ENCODE measurements around the gene MAPT. TPM values are rescaled to one million over a fixed set of nuclear protein-coding genes. Genes with fewer than 3 reads are reported as not detected.

The MAPT gene
- total RNA-seq, 1 experiment from 2014 or later, result 0.08 TPM

DNA sequence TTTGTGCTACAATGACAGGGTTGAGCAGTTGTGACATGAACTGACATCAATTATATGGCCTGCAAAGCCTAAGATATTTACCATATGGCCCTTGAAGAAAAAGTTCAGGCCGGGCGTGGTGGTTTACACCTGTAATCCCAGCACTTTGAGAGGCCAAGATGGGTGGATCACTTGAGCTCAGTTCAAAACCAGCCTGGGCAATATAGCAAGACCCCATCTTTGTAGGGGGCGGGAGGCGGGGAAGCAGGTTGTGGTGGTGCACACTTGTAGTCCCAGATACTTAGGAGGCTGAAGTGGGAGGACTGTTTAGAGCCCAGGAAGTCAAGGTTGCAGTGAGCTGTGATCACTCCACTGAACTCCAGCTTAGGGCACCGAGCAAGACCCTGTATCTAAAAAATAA, 153.0 kb downstream of the MAPT start:
- no peak for DNase-seq (ENCODE audit: low spot score)

GRCh38 chr17:46047856-46048255, 153.5 kb downstream of the MAPT start:
- DNase-seq (ENCODE audit: low spot score), result no peak

DNA sequence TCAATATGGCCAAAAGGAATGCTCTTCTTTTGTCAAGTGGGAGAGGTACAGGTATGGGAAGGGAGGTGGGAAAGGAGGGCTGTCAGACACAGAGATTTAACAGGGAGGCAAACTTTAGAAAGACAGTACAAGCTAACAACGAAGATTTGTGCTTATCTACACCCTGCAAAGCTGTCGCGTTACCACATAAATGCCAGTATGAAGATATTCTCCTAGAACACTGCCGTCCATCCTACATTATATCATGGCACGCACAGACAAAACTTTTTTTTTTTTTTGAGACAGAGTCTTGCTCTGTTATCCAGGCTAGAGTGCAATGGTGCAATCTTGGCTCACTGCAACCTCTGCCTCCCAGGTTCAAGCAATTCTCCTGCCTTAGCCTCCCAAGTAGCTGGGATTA, 155.3 kb downstream of the MAPT start:
- DNase-seq (ENCODE audit: low spot score), result no peak

DNA sequence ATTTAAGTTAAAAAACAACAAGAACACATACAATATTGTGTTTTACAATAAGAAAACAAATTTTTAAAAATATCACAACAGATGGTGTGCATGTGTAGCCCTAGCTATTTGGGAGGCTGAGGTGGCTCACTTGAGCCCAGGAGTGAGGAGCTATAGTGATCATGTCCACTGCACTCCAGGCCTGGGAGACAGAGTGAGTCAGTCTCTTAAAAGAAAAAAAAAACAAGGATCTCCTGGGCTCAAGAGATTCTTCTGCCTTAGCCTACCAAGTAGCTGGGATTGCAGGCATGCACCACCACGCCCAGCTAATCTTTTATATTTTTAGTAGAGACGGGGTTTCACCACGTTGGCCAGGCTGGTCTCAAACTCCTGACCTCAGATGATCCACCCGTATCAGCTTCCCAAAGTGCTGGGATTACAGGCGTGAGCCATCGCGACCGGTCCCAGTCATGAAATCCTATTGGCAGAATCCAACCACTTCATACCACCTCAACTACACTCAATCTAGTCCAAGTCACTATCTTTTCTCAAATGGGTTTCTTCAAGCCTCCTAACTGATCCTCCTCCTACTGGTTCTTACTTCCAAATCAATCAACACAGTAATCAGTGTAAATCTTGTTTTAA, 159.7 kb downstream of the MAPT start:
- no peak for DNase-seq (ENCODE audit: low spot score)

- no peak for DNase-seq (ENCODE audit: low spot score)
Observed at GRCh38 chr17:46056800-46057304, 162.5 kb downstream of the MAPT start.

GRCh38 chr17:46057366-46057765, 163.0 kb downstream of the MAPT start:
- no peak for DNase-seq (ENCODE audit: low spot score)

DNA sequence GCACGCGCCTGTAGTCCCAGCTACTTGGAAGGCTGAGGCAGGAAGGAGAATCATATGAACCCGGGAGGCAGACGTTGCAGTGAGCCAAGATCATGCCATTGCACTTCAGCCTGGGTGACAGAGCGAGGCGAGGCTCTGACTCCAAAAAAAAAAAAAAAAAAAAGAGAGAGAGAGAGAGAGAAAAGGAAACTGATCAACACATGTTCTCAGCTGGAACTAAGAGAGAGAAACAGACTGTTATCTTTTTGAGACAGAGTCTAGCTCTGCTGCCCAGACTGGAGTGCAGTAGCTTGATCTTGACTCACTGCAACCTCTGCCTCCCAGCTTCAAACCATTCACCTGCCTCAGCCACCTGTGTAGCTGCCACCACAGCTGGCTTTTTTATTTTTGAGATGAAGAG, 165.1 kb downstream of the MAPT start:
- no peak for DNase-seq (ENCODE audit: low spot score)

- DNase-seq (ENCODE audit: low spot score), result no peak
Observed at GRCh38 chr17:46060461-46060860, 166.1 kb downstream of the MAPT start.

DNA sequence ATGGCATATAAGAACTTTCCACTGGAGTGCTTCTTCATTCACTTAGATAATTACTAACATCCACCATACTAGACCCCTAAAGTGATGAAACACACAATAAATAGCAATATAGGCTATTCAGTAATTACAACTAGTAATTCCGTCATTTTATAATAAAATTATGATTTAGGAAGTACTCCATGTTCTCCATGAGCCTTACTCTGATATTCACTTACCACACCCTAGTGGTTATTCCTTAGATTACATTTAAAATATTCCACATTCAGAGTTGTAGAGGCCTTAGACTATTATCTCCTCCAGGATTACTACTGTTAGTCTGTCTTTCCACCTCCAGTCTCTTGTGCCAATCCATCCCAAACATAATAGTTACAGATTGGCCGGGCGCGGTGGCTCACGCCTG, 167.1 kb downstream of the MAPT start:
- peak; percentile 34 for DNase-seq (ENCODE audit: low spot score)

DNA sequence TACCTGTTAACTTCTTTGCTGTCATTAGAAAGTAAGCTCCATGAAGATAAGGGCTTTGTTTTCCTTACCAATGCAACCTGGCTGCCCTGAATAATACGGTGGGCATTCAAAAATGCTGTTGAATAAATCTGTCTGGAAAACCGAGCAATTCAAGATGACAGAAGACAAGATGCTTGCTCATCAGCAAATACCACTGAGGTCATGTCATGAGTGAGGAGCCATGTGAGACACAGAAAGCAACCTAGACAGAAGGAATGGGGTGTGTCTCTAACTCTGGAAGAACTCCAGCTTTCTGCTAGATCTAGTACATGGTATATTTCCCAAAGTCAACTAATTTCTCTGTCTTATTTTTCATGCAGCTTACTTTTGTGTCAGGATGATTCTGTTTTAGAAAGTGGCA, 168.9 kb downstream of the MAPT start:
- DNase-seq (ENCODE audit: low spot score), result no peak

- no peak for DNase-seq (ENCODE audit: low spot score)
Observed at GRCh38 chr17:46064460-46064859, 170.1 kb downstream of the MAPT start.

DNA sequence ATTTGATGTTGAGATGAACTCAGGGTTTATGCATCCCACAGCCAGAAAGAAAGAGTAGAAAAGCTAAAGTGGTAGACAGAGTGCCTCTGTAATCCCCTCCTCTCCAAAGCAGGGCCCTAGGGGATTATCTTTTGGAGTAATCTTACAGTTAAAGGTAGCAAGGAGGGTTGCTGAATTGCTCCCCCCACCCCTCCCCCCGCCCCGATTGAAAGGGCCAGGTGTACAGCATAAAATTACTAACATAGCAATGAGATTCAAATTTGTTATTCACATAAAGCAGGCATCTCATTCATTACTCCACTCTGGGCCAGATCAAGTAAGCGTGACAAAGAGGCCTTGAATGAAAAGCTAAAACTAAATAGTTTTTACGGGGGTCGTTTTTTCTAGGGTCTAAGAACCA, 177.4 kb downstream of the MAPT start:
- DNase-seq (ENCODE audit: low spot score), result no peak

DNA sequence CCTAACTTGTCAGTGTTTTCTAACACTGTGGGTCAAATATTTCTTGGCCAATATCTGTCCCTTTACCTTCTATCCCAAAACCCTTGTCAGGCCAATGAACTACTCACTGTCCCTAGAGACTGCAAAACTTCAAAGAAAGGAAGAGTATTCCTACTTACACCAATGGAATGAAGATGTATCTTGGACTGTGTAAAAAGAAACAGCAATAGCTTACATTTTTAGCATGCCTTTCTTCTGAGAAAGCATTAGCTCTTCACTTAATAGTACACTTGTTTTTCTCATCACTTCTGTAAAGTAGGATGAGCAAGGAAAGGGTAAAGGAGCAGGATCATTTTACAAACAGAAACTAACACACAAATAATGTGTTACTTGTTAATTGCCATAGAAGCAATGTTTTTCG, 178.6 kb downstream of the MAPT start:
- DNase-seq (ENCODE audit: low spot score), result no peak

GRCh38 chr17:46074540-46074939, 180.2 kb downstream of the MAPT start:
- DNase-seq (ENCODE audit: low spot score), result no peak

Small RNA genes lying within 50 kb of the gene (small RNA-seq; reads per million reads assigned to genes)
- gene RF00017, result not detected

Other genes starting within 250 kb of the MAPT start
- gene CRHR1, start 110.2 kb upstream of the MAPT start, total RNA-seq (2014; rRNA removed; shearing (Covaris generic)), result not detected in 2 replicates
- not detected in 2 replicates for gene SPPL2C, start 49.7 kb upstream of the MAPT start, total RNA-seq (2014; rRNA removed; shearing (Covaris generic))
- gene STH, start 104.7 kb downstream of the MAPT start, total RNA-seq (2014; rRNA removed; shearing (Covaris generic)), result not detected in 2 replicates